Islet of Langerhans (tissue), 1 donor: ENCODE data around the gene ARFGEF3.
"Not testable (repeated sequence)": the region's sequence is repeated elsewhere in the genome, so short reads cannot be mapped to it uniquely, and the experiment has no call there.

Experiments used
- FAIRE-seq: peaks from one replicate; lab custom pipeline; 2011; peaks lifted over from hg19 to GRCh38; lab: Jason Lieb, UNC

Gene ARFGEF3

GRCh38 chr6:138161338-138162110 is at the start of gene ARFGEF3:
ARFGEF3 (plus strand) TSS chr6:138161939; CDS start chr6:138162087, 148 bp downstream.
- FAIRE-seq: no peak

- FAIRE-seq: no peak
These were observed 48.0 kb upstream of the ARFGEF3 start for GRCh38 chr6:138113588-138114210.

DNA sequence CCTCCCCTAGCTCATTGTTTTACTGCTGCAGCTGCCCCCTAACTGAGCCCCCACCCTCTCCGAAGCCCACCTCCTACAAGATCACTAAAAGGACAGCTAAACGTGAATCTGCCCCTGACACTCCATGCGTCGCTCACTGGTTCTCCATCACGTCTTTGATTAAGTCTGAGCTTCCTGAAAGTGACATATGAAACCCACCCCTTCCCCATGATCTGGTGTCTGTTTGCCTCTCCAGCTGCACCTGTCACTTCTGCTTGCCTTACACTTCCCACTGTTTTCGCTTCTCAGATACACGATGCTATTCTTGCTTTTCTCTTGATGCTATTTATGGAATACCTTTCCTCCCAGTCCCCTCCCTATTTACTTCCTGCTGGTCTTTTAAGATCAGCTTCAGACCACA is 46.5 kb upstream of the ARFGEF3 start:
- no peak for FAIRE-seq

DNA sequence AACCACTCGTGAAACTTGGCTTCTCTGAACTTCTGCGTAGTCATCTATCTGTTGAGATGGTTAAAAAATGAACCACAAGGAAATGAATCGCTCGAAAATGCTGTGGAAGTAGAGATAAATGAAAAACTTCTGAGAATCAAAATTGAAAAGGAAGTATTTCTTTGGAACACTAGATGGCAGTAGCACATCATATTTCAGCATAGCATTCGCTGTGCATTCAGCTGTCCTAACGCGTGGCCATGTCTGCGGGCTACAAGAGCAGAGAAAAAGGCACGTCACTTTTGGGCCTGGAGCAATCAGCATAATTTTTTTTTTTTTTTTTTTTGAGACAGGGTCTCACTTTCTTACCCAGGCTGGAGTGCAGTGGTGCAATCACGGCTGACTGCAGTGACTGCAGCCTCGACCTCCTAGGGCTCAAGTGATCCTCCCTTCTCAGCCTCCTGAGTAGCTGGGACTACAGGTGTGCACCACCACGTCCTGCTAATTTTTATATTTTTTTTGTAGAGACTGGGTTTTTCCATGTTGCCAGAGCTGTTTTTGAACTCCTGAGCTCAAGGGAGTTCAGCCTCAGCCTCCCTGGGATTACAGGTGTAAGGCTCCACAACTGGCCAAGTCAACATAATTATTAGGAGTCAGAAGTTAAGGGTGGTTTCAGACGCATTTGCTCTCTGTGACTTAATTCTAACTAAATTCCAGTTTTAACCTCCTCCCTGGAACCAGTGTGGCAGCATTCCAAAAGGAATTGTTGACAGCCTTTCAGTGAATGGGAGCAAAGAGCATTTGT is 45.7 kb upstream of the ARFGEF3 start:
- FAIRE-seq: peak; percentile 98

DNA sequence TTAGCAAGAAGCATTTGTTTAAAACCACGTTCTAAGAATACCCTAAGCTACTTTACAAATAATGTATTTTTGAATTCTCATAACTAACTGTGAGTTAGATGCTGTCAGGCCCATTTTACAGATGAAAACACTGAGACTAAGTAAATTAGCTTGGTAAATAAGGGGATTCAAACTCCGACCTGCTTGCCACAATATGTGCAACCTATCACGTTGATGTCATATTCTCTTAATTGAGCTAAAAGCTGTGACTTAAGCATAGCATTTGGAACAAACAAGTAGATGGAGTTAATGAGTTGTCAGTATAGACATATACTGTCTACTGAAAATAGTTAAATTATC is 45.1 kb upstream of the ARFGEF3 start:
- no peak for FAIRE-seq

DNA sequence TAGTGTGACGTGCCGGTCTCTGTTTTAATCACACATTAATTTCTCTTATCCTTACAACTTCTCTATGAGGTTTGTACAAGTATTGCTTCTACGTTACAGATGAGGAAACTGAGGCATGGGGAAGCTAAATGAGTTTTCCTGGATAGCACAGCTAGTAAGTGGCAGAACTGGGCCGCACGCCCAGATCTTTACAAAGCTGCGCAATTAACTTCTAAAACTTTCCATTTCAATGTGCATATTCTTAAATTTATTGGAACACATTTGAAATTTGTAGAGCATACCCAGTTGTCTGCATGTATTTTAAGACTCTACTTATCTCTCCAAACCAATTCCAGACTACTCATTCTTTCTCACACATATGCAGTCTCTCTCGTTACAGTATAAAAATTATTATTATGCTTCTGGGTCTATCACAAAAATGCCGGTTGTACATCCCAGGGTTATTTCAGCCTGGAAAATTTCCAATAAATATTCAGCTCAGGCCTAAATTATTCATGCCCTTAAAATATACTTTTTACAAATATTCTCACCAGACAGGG is 44.3 kb upstream of the ARFGEF3 start:
- FAIRE-seq: no peak

- FAIRE-seq: not testable (repeated sequence)
These were observed 42.5 kb upstream of the ARFGEF3 start for GRCh38 chr6:138119229-138119628.

DNA sequence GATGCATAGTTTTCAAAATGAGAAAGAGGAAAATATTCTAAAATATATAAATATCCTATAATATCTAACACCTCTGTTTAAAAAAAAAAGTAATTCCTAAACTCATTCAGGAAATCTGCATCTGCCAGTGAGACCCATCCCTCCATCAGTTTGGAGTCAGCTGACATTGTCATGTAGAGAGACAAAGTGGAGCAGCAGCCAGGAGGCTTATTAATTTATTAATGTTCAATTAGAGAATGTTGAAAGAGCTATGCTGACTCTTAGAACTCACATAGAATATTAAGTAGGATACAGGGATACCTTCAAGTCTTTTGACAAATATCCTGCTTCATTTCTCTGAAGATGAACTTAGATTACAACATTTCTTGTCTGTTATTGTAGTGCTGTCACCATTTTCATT is 41.8 kb upstream of the ARFGEF3 start:
- FAIRE-seq: no peak

GRCh38 chr6:138124096-138124495 is 37.6 kb upstream of the ARFGEF3 start:
- no peak for FAIRE-seq

GRCh38 chr6:138128096-138128495 is 33.6 kb upstream of the ARFGEF3 start:
- no peak for FAIRE-seq

GRCh38 chr6:138129190-138129589 is 32.5 kb upstream of the ARFGEF3 start:
- no peak for FAIRE-seq

GRCh38 chr6:138142806-138143205 is 18.9 kb upstream of the ARFGEF3 start:
- FAIRE-seq: no peak

DNA sequence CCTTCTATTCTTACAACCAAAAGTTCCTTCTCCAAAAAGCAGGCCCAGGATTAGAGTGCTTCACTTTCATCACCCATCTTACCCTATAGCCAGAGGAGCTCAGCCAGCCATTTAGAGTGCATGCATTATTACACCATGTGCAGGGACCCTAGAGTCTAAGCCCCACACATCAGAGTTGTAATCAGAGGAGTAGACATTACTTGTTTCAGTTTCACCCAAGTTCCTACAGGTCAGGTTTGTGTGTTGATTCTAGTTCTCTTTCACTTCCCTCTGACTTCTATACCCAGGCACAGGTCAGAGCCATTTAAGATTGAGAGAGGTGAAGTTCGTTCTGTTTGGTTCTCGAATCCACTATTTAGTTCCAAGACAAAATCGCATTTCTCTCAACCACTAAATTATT is 16.3 kb upstream of the ARFGEF3 start:
- no peak for FAIRE-seq

GRCh38 chr6:138146544-138146943 is 15.2 kb upstream of the ARFGEF3 start:
- no peak for FAIRE-seq

DNA sequence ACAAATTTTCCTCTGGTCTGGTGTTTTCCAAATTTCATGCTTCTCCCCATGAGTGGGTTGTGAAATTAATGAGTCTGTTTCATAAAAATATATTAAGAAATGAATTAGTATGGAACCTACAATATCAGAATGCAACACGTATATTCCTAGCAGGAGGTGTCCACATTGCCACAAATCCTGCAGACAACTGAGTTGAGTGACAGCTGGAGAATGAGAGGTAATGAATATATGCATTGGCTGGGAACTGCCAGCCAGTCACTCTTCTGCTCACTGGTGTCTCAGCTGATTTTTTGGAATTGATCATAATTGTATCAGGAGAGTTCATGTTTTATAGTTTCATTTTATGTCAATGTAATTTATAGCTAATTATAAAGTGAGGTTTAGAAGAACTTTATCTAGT is 6.3 kb upstream of the ARFGEF3 start:
- no peak for FAIRE-seq

- FAIRE-seq: peak; percentile 99
These were observed 3.6 kb upstream of the ARFGEF3 start for GRCh38 chr6:138157986-138158638.

DNA sequence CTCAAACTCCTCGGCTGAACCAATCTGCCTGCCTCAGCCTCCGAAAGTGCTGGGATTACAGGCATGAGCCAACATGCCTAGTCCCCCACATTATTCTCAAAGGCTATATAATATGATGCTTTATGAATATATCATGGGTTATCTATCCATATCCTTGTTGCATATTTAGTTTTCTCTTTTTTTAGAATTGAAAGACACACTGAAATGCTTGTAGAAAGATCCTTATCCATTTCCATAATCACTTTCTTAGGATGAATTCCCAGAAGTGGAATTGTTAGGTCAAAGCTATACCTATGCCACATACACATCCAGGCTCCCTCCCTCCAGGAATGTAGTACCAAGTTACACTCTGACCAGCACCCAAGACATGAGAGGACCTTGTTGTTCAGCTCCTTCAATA is 2.5 kb upstream of the ARFGEF3 start:
- FAIRE-seq: no peak

GRCh38 chr6:138160329-138161087 is 1.2 kb upstream of the ARFGEF3 start:
- no peak for FAIRE-seq

DNA sequence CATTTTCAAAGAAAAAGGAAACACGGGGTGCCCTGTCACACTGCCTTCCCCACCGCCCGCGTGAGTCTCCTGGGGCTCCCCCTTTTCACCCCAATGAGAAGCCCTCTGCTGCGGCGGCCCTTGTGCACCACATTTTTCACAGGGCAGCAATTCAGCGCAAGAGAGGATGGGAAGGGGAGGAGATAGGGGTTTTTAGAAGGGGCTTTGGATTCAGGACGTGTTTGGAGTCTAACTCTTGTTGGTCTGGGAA is 726 bp upstream of the ARFGEF3 start:
- FAIRE-seq: no peak

DNA sequence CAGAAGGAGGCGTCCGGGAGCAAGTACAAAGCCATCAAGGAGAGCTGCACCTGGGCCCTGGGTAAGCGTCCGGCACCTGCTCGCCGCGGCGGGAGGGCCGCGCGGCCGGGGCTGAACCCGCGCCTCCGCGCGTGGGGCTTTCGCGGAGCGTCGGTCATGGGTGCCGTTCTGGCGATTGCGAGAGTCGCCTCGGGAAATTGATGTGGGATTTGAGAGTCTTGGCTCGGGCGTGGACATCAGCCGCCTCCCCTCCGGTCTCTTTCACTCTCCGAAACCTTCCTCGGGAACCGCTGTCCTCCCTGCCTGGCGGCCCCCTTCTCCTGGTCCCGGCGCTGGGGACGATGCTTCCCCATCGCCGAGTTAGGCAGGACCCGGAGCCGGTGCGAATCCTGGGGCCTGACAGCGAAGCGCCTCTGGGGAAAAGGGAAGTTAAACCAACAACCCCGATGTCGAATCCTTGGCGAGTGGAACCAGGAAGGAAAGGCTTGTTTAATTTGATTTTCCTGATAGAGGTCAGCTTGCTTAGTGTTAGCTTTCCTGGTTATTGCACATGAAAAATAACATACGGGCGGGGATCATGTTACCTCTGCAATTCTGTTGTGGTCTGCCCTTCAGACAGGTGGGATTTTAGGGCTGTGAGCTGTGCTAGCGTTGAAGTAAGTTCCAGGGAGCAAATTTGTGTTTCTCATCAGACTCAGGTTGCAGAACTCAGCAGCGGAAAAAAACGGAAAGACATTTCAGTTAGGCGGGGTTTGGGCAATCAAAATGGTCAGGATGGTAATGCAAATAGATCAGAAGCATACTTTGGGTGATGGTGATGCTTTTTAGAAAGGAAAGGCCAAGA is 594 bp downstream of the ARFGEF3 start:
- FAIRE-seq: no peak

- no peak for FAIRE-seq
These were observed 1.3 kb downstream of the ARFGEF3 start for GRCh38 chr6:138162955-138163575.
